ENCODE measurements around the gene ZPBP2. TPM values are rescaled to one million over a fixed set of nuclear protein-coding genes. Genes with fewer than 3 reads are reported as not detected.

The ZPBP2 gene
- total RNA-seq, 1 experiment from 2014 or later = not detected

DNA sequence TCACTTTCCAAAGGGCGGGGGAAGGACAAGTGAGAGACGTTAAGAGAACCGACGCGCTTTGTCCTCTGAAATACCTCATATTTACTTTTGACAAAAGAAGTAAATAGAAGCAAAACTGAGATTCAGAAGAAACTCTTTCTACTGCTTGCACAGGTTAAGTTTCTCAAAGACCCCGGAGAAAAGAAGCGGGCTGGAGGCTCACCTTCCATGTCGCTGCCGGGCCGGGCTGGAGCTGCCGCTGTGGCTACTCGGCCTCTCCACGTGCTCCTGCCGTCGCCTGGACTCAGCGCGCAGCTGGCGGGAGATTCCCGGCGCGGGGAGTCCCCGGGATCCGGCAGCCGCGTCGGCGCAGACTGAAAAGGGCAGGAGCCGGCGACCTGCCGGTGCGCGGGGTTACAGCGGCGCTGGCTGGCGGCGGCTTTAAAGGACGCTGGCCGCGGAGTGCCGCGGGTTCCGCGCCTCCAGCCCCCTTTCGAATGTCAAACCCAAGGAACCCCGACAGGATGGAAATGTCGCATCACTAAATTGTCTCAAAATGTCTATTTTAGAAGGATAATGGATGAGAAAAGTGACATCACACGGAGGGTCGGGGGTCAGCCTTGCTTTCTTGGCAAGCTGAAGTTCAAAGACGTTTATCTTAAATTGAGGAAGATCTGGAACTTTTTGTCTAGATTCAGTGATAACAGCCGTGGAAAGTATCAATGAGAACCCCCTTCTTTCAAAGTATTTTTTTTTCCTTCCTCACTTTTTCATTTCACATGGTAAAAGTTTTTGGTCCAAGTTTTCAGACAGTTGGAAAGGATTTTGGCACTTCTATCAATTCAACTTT is 3.9 kb upstream of the ZPBP2 start, which contains the start of gene IKZF3:
TSS of gene IKZF3 (minus strand) at position 395 of the 829 bp plus-strand sequence. CDS start at position 209, 186 bp downstream.
- no peaks in the 10 kb centered on the region for H3K9me2 ChIP-seq (ENCODE audit: insufficient read depth)
- peak within 1 kb of the TSS; percentile 97 for H2AFZ ChIP-seq (ENCODE audit: low read depth, low read length, poor library complexity, severe bottlenecking)
- DNase-seq (ENCODE audit: low read depth, low spot score) (no peak), ATAC-seq (peak; percentile 94)
- ChIA-PET POLR2A (no interaction called here), CTCF (no interaction called here), RAD21 (ENCODE audit: low non-redundant PET in 1 of 2, low total read pairs in 2 of 2, uncharacterized antibody in 2 of 2, unreplicated experiment in 2 of 2) (no interaction called here)
- peaks cover 7 to 14% of the 10 kb centered on the region in 2 experiments; a peak in 3 of 4 replicates for H3K4me1 ChIP-seq (ENCODE audit: control insufficient read depth in 1 of 2, insufficient read depth in 2 of 2, low read length in 2 of 2)
- H3K9ac ChIP-seq (ENCODE audit: low read length) = no peak within 1 kb of the TSS
- peak within 1 kb of the TSS; percentile 66 for H3K4me2 ChIP-seq (ENCODE audit: low read length)
- no peaks in the 10 kb centered on the region for H3K36me3 ChIP-seq (ENCODE audit: control insufficient read depth in 1 of 2, insufficient read depth in 2 of 2, low read length in 2 of 2)
- H3K9me3 ChIP-seq (ENCODE audit: control insufficient read depth in 1 of 2, insufficient read depth in 1 of 2, low read depth in 1 of 2, low read length in 2 of 2) = no peaks in the 10 kb centered on the region
- H3K27ac ChIP-seq (ENCODE audit: low read depth, low read length) = no peak within 1 kb of the TSS
- intact Hi-C loops (cut with micrococcal nuclease) = no loop called here
- peaks cover 28% of the 10 kb centered on the region for H3K27me3 ChIP-seq (ENCODE audit: insufficient read depth, low read length)
- no TSS peak for BruUV-seq (replicated peaks)
- H4K20me1 ChIP-seq (ENCODE audit: insufficient read depth) = no peaks in the 10 kb centered on the region
- peak within 1 kb of the TSS in 1 of 2 experiments; percentile 29; a peak in 2 of 4 replicates for H3K4me3 ChIP-seq (replicated peaks in 1 of 2; ENCODE audit: low read depth in 1 of 2, low read length in 2 of 2)
- H3K79me2 ChIP-seq (ENCODE audit: insufficient read depth, low read length) = no peaks in the 10 kb centered on the region
- TF ChIP-seq POLR2AphosphoS5 (IDR thresholded peaks at IDR 0.05; ENCODE audit: low read depth, low read length) = no peak
- no peak for TF ChIP-seq ATF3 (IDR thresholded peaks at IDR 0.05)
- TF ChIP-seq CEBPB (IDR thresholded peaks at IDR 0.05; ENCODE audit: low read depth) = no peak
- TF ChIP-seq CBX3 (IDR thresholded peaks at IDR 0.05; ENCODE audit: low read depth) = peak; percentile 83
- TF ChIP-seq SIN3A (IDR thresholded peaks at IDR 0.05; ENCODE audit: low read depth) = no peak
- no peak for TF ChIP-seq ZBTB33 (IDR thresholded peaks at IDR 0.05; ENCODE audit: extremely low read depth, insufficient replicate concordance, low read length)
- TF ChIP-seq, protein P1, sequence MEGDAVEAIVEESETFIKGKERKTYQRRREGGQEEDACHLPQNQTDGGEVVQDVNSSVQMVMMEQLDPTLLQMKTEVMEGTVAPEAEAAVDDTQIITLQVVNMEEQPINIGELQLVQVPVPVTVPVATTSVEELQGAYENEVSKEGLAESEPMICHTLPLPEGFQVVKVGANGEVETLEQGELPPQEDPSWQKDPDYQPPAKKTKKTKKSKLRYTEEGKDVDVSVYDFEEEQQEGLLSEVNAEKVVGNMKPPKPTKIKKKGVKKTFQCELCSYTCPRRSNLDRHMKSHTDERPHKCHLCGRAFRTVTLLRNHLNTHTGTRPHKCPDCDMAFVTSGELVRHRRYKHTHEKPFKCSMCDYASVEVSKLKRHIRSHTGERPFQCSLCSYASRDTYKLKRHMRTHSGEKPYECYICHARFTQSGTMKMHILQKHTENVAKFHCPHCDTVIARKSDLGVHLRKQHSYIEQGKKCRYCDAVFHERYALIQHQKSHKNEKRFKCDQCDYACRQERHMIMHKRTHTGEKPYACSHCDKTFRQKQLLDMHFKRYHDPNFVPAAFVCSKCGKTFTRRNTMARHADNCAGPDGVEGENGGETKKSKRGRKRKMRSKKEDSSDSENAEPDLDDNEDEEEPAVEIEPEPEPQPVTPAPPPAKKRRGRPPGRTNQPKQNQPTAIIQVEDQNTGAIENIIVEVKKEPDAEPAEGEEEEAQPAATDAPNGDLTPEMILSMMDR (IDR thresholded peaks at IDR 0.05 in 2 of 3, conservative IDR thresholded peaks at IDR 0.05 in 1 of 3; ENCODE audit: borderline replicate concordance in 1 of 3, insufficient read depth in 1 of 3, low read depth in 2 of 3, low read length in 2 of 3) = 0 out of 6 replicates have a peak, but pooled peaks of 1 of the 3 experiments have one; percentile 27
- TF ChIP-seq JUND (IDR thresholded peaks at IDR 0.05) = no peak
- TF ChIP-seq, protein P2, sequence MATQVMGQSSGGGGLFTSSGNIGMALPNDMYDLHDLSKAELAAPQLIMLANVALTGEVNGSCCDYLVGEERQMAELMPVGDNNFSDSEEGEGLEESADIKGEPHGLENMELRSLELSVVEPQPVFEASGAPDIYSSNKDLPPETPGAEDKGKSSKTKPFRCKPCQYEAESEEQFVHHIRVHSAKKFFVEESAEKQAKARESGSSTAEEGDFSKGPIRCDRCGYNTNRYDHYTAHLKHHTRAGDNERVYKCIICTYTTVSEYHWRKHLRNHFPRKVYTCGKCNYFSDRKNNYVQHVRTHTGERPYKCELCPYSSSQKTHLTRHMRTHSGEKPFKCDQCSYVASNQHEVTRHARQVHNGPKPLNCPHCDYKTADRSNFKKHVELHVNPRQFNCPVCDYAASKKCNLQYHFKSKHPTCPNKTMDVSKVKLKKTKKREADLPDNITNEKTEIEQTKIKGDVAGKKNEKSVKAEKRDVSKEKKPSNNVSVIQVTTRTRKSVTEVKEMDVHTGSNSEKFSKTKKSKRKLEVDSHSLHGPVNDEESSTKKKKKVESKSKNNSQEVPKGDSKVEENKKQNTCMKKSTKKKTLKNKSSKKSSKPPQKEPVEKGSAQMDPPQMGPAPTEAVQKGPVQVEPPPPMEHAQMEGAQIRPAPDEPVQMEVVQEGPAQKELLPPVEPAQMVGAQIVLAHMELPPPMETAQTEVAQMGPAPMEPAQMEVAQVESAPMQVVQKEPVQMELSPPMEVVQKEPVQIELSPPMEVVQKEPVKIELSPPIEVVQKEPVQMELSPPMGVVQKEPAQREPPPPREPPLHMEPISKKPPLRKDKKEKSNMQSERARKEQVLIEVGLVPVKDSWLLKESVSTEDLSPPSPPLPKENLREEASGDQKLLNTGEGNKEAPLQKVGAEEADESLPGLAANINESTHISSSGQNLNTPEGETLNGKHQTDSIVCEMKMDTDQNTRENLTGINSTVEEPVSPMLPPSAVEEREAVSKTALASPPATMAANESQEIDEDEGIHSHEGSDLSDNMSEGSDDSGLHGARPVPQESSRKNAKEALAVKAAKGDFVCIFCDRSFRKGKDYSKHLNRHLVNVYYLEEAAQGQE (IDR thresholded peaks at IDR 0.05; ENCODE audit: low read depth) = no peak
- TF ChIP-seq, protein P3, sequence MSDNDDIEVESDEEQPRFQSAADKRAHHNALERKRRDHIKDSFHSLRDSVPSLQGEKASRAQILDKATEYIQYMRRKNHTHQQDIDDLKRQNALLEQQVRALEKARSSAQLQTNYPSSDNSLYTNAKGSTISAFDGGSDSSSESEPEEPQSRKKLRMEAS (IDR thresholded peaks at IDR 0.05) = peak; percentile 99
- TF ChIP-seq POLR2A (IDR thresholded peaks at IDR 0.05; ENCODE audit: borderline replicate concordance, extremely low read depth, insufficient read depth, insufficient read length) = no peak
- no peak for TF ChIP-seq SRF (IDR thresholded peaks at IDR 0.05; ENCODE audit: low read depth)
- peak; percentile 95 for TF ChIP-seq EZH2phosphoT487 (IDR thresholded peaks at IDR 0.05; ENCODE audit: borderline replicate concordance)
- TF ChIP-seq TCF7L2 (IDR thresholded peaks at IDR 0.05; ENCODE audit: borderline replicate concordance, extremely low read depth, insufficient read depth, insufficient read length) = peak; percentile 53
- no peak for TF ChIP-seq ZNF274 (IDR thresholded peaks at IDR 0.05; ENCODE audit: low read depth, low read length)
- no peak for TF ChIP-seq ZFX (IDR thresholded peaks at IDR 0.05)
- TF ChIP-seq ELF1 (IDR thresholded peaks at IDR 0.05; ENCODE audit: borderline replicate concordance, low read depth) = no peak
- TF ChIP-seq SP1 (IDR thresholded peaks at IDR 0.05; ENCODE audit: low read depth) = no peak
- no peak for TF ChIP-seq FOSL1 (IDR thresholded peaks at IDR 0.05; ENCODE audit: low read depth)
- no peak; the same call in 1 of the 2 replicates for TF ChIP-seq EZH2 (IDR thresholded peaks at IDR 0.05)

All from HCT116 (cell line).